Chondrocyte (in vitro differentiated cells): ENCODE results near the gene TLDC2. TPM values are rescaled to one million over a fixed set of nuclear protein-coding genes. Genes with fewer than 3 reads are reported as not detected.

Source experiments
- DNase-seq: peaks from one replicate; pipeline ENCODE4 v3.0.0; 2021; ENCODE audit warnings: mixed read lengths, low spot score
- H3K27ac Mint-ChIP-seq: one replicate; pipeline ENCODE4 v1.8.0; 2021; ENCODE audit warnings: mild to moderate bottlenecking, moderate library complexity, mixed read lengths; ENCODE audit not compliant: unreplicated experiment
- H3K27me3 Mint-ChIP-seq: 2 replicates; pipeline ENCODE4 v1.8.0; 2021; ENCODE audit warnings: low read depth, mixed read lengths
- H3K36me3 Mint-ChIP-seq: 2 replicates; pipeline ENCODE4 v1.8.0; 2021; ENCODE audit warnings: low read depth, mixed read lengths
- H3K4me1 Mint-ChIP-seq: 2 replicates; pipeline ENCODE4 v1.8.0; 2021; ENCODE audit warnings: low read depth, mild to moderate bottlenecking, mixed read lengths
- H3K4me3 Mint-ChIP-seq: one replicate; pipeline ENCODE4 v1.8.0; 2021; ENCODE audit warnings: mild to moderate bottlenecking, moderate library complexity, mixed read lengths; ENCODE audit not compliant: unreplicated experiment
- H3K9me3 Mint-ChIP-seq: 2 replicates; pipeline ENCODE4 v1.8.0; 2021; ENCODE audit warnings: low read depth, mixed read lengths
- CTCF ChIP-seq: fragments of 200-600 bp; sonication (generic); IDR thresholded peaks from 2 replicates; pipeline ENCODE4 v1.5.0; 2021; ENCODE audit warnings: antibody characterized with exemption, mild to moderate bottlenecking, moderate library complexity
- total RNA-seq: library from RNA; stranded (reverse); gene quantifications from 3 replicates; pipeline ENCODE4 v1.2.1, GENCODE V29; 2021

TLDC2 gene
- total RNA-seq, 1 donor from 2014 or later = not detected

GRCh38 chr20:36876473-36876833 lies 515 bp downstream of the TLDC2 start:
- H3K36me3 Mint-ChIP-seq = no peaks in the 10 kb centered on the region
- H3K4me3 Mint-ChIP-seq = no peak overlapping the region
- peaks cover 2% of the 10 kb centered on the region for H3K4me1 Mint-ChIP-seq
- no peak for TF ChIP-seq CTCF
- no peak for DNase-seq
- no peak overlapping the region for H3K27ac Mint-ChIP-seq
- H3K27me3 Mint-ChIP-seq = peaks cover 4% of the 10 kb centered on the region
- H3K9me3 Mint-ChIP-seq = no peaks in the 10 kb centered on the region

- Mint-ChIP-seq H3K4me3 (no peak overlapping the region), H3K27ac (no peak overlapping the region), H3K36me3 (no peaks in the 10 kb centered on the region), H3K4me1 (no peaks in the 10 kb centered on the region), H3K9me3 (no peaks in the 10 kb centered on the region), H3K27me3 (peaks cover 6% of the 10 kb centered on the region)
- no peak for TF ChIP-seq CTCF
- no peak for DNase-seq
These were observed 3.0 kb downstream of the TLDC2 start for GRCh38 chr20:36878941-36879340.

GRCh38 chr20:36880741-36881250 lies 4.9 kb downstream of the TLDC2 start:
- peaks cover 6% of the 10 kb centered on the region for H3K27me3 Mint-ChIP-seq
- no peak overlapping the region for H3K27ac Mint-ChIP-seq
- no peaks in the 10 kb centered on the region for H3K9me3 Mint-ChIP-seq
- H3K4me1 Mint-ChIP-seq = no peaks in the 10 kb centered on the region
- DNase-seq = peak; percentile 53
- H3K4me3 Mint-ChIP-seq = no peak overlapping the region
- no peak for TF ChIP-seq CTCF
- H3K36me3 Mint-ChIP-seq = no peaks in the 10 kb centered on the region

GRCh38 chr20:36881331-36881730 lies 5.4 kb downstream of the TLDC2 start:
- Mint-ChIP-seq H3K36me3 (no peaks in the 10 kb centered on the region), H3K27ac (no peak overlapping the region), H3K4me1 (no peaks in the 10 kb centered on the region), H3K9me3 (no peaks in the 10 kb centered on the region), H3K27me3 (peaks cover 6% of the 10 kb centered on the region), H3K4me3 (no peak overlapping the region)
- peak; percentile 68 for DNase-seq
- no peak for TF ChIP-seq CTCF

GRCh38 chr20:36881888-36882287 lies 6.0 kb downstream of the TLDC2 start:
- no peak for TF ChIP-seq CTCF

More at GRCh38 chr20:36881888-36882287, 6.0 kb downstream of the TLDC2 start:
- peak; percentile 6 for DNase-seq
- H3K4me3 Mint-ChIP-seq = no peak overlapping the region
- H3K27me3 Mint-ChIP-seq = peaks cover 4% of the 10 kb centered on the region
- no peaks in the 10 kb centered on the region for H3K9me3 Mint-ChIP-seq
- H3K4me1 Mint-ChIP-seq = peaks cover 3% of the 10 kb centered on the region
- no peak overlapping the region for H3K27ac Mint-ChIP-seq
- H3K36me3 Mint-ChIP-seq = no peaks in the 10 kb centered on the region
